Activated CD4-positive, alpha-beta memory T cell treated with anti-CD3 and anti-CD28 coated beads, Interleukin-2, amount 10 ng/mL, durations not matched to agents 7 days and 5 days (primary cell): ENCODE measurements around the gene TNPO3. TPM values are rescaled to one million over a fixed set of nuclear protein-coding genes. Genes with fewer than 3 reads are reported as not detected.
"Not testable (repeated sequence)": the region's sequence is repeated elsewhere in the genome, so short reads cannot be mapped to it uniquely, and the experiment has no call there.

Source experiments
- CTCF ChIA-PET: fragments of 350-600 bp; sonication (Branson Sonifier 250); formaldehyde crosslinking; loops from one replicate; lab custom pipeline; 2021; ENCODE audit warnings: antibody characterized with exemption, inconsistent platforms; lab: Charles Lee
- POLR2A ChIA-PET: fragments of 350-600 bp; sonication (Branson Sonifier 250); formaldehyde crosslinking; loops from one replicate; lab custom pipeline; 2021; ENCODE audit warnings: antibody characterized with exemption; lab: Charles Lee
- DNase-seq: peaks from one replicate; pipeline ENCODE4 v3.0.0-alpha.2; 2020
- H3K27ac Mint-ChIP-seq: one replicate; pipeline ENCODE4 v1.8.0; 2021; ENCODE audit warnings: mild to moderate bottlenecking, mixed read lengths
- H3K27me3 Mint-ChIP-seq: one replicate; pipeline ENCODE4 v1.8.0; 2021; ENCODE audit warnings: mixed read lengths
- H3K36me3 Mint-ChIP-seq: one replicate; pipeline ENCODE4 v1.8.0; 2021; ENCODE audit warnings: low read depth, mixed read lengths
- H3K4me1 Mint-ChIP-seq: one replicate; pipeline ENCODE4 v1.8.0; 2021; ENCODE audit warnings: mixed read lengths
- H3K4me3 Mint-ChIP-seq: one replicate; pipeline ENCODE4 v1.8.0; 2021; ENCODE audit warnings: mild to moderate bottlenecking, mixed read lengths
- H3K9me3 Mint-ChIP-seq: one replicate; pipeline ENCODE4 v1.8.0; 2021; ENCODE audit warnings: mixed read lengths
- total RNA-seq, 2 experiments: library from RNA; stranded (reverse); gene quantifications; one replicate each; pipeline ENCODE4 v1.2.3, GENCODE V29; 2021

The TNPO3 gene
- total RNA-seq, 2 experiments from 2014 or later, result 42.7 to 44.4 TPM

- Mint-ChIP-seq H3K9me3 (no peaks in the 10 kb centered on the region), H3K4me1 (peaks cover 28% of the 10 kb centered on the region), H3K27me3 (no peaks in the 10 kb centered on the region), H3K36me3 (peaks cover 69% of the 10 kb centered on the region), H3K4me3 (no peak overlapping the region), H3K27ac (no peak overlapping the region)
- no peak for DNase-seq
- ChIA-PET CTCF (interaction anchor here (1.0 to 1.7 kb wide), 2 partner anchors 17 to 81 kb away, joined by 4 to 5 read pairs; no protein-coding TSS in a partner anchor), POLR2A (interaction anchor here (1.4 to 1.5 kb wide), 2 partner anchors 16 to 45 kb away, joined by 3 to 6 read pairs; partner anchors contain the start of gene TNPO3)
Measured at GRCh38 chr7:129010075-129010474, 44.8 kb downstream of the TNPO3 start.

GRCh38 chr7:129009437-129009836 lies 45.5 kb downstream of the TNPO3 start:
- H3K27ac Mint-ChIP-seq, result no peak overlapping the region
- CTCF ChIA-PET, result interaction anchor here (0.6 to 1.7 kb wide), 3 partner anchors 73 to 187 kb away, joined by 3 to 5 read pairs (median 5); no protein-coding TSS in a partner anchor

GRCh38 chr7:129008645-129009414 lies 46.1 kb downstream of the TNPO3 start:
- no peaks in the 10 kb centered on the region for H3K27me3 Mint-ChIP-seq
- H3K27ac Mint-ChIP-seq, result peak overlapping the region; percentile 4
- H3K4me1 Mint-ChIP-seq, result peaks cover 27% of the 10 kb centered on the region
- DNase-seq, result no peak
- H3K36me3 Mint-ChIP-seq, result peaks cover 66% of the 10 kb centered on the region
- H3K4me3 Mint-ChIP-seq, result no peak overlapping the region
- POLR2A ChIA-PET, result interaction anchor here (1.1 to 1.5 kb wide), 2 partner anchors 46 to 81 kb away, joined by 3 to 6 read pairs; partner anchors contain the start of gene TNPO3
- CTCF ChIA-PET, result interaction anchor here (0.6 to 1.7 kb wide), 3 partner anchors 74 to 187 kb away, joined by 3 to 5 read pairs (median 5); no protein-coding TSS in a partner anchor
- no peaks in the 10 kb centered on the region for H3K9me3 Mint-ChIP-seq

More at GRCh38 chr7:129009437-129009836, 45.5 kb downstream of the TNPO3 start:
- POLR2A ChIA-PET, result interaction anchor here (1.1 to 1.5 kb wide), 3 partner anchors 17 to 80 kb away, joined by 3 to 6 read pairs (median 3); partner anchors contain the start of gene TNPO3
- H3K4me3 Mint-ChIP-seq, result no peak overlapping the region
- H3K36me3 Mint-ChIP-seq, result peaks cover 66% of the 10 kb centered on the region
- peaks cover 28% of the 10 kb centered on the region for H3K4me1 Mint-ChIP-seq
- no peaks in the 10 kb centered on the region for H3K9me3 Mint-ChIP-seq
- H3K27me3 Mint-ChIP-seq, result no peaks in the 10 kb centered on the region
- no peak for DNase-seq

GRCh38 chr7:129007572-129007971 lies 47.3 kb downstream of the TNPO3 start:
- no peak overlapping the region for H3K27ac Mint-ChIP-seq
- peaks cover 58% of the 10 kb centered on the region for H3K36me3 Mint-ChIP-seq

GRCh38 chr7:129006636-129007414 lies 48.1 kb downstream of the TNPO3 start:
- no peak for DNase-seq
- ChIA-PET POLR2A (interaction anchor here (0.8 to 1.3 kb wide), 3 partner anchors 47 to 83 kb away, joined by 3 read pairs; partner anchors contain the start of gene TNPO3), CTCF (interaction anchor here (1.0 kb wide), 2 partner anchors 12 to 85 kb away, joined by 3 to 4 read pairs; no protein-coding TSS in a partner anchor)
- H3K36me3 Mint-ChIP-seq, result peaks cover 65% of the 10 kb centered on the region
- no peaks in the 10 kb centered on the region for H3K9me3 Mint-ChIP-seq
- peaks cover 19% of the 10 kb centered on the region for H3K4me1 Mint-ChIP-seq
- no peak overlapping the region for H3K27ac Mint-ChIP-seq
- H3K27me3 Mint-ChIP-seq, result no peaks in the 10 kb centered on the region
- H3K4me3 Mint-ChIP-seq, result no peak overlapping the region

More at GRCh38 chr7:129007572-129007971, 47.3 kb downstream of the TNPO3 start:
- no peaks in the 10 kb centered on the region for H3K9me3 Mint-ChIP-seq
- no peak overlapping the region for H3K4me3 Mint-ChIP-seq
- ChIA-PET POLR2A (interaction anchor here (0.8 kb wide), 1 partner anchor 82 kb away, joined by 3 read pairs; no protein-coding TSS in a partner anchor), CTCF (interaction anchor here (1.0 kb wide), 1 partner anchor 84 kb away, joined by 4 read pairs; no protein-coding TSS in a partner anchor)
- no peak for DNase-seq
- no peaks in the 10 kb centered on the region for H3K27me3 Mint-ChIP-seq
- H3K4me1 Mint-ChIP-seq, result peaks cover 19% of the 10 kb centered on the region

- ChIA-PET CTCF (no interaction called here), POLR2A (no interaction called here)
- Mint-ChIP-seq H3K9me3 (no peaks in the 10 kb centered on the region), H3K27me3 (no peaks in the 10 kb centered on the region), H3K4me1 (peaks cover 16% of the 10 kb centered on the region), H3K27ac (no peak overlapping the region), H3K36me3 (peaks cover 66% of the 10 kb centered on the region), H3K4me3 (no peak overlapping the region)
- no peak for DNase-seq
Measured at GRCh38 chr7:129005186-129005585, 49.7 kb downstream of the TNPO3 start.

GRCh38 chr7:128997181-128997580 lies 57.7 kb downstream of the TNPO3 start:
- Mint-ChIP-seq H3K27ac (no peak overlapping the region), H3K36me3 (peaks cover 40% of the 10 kb centered on the region), H3K4me1 (no peaks in the 10 kb centered on the region), H3K27me3 (no peaks in the 10 kb centered on the region), H3K4me3 (no peak overlapping the region), H3K9me3 (no peaks in the 10 kb centered on the region)
- ChIA-PET CTCF (no interaction called here), POLR2A (no interaction called here)
- DNase-seq, result no peak

- peaks cover 37% of the 10 kb centered on the region for H3K36me3 Mint-ChIP-seq
Measured at GRCh38 chr7:128994560-128994959, 60.4 kb downstream of the TNPO3 start.

GRCh38 chr7:128993419-128993818 lies 61.5 kb downstream of the TNPO3 start:
- H3K36me3 Mint-ChIP-seq, result peaks cover 37% of the 10 kb centered on the region

More at GRCh38 chr7:128994560-128994959, 60.4 kb downstream of the TNPO3 start:
- H3K9me3 Mint-ChIP-seq, H3K4me1 Mint-ChIP-seq, DNase-seq, H3K27me3 Mint-ChIP-seq, H3K4me3 Mint-ChIP-seq, H3K27ac Mint-ChIP-seq, POLR2A ChIA-PET: not testable (repeated sequence)
- CTCF ChIA-PET, result interaction anchor here (1.5 to 1.6 kb wide), 2 partner anchors 9 to 12 kb away, joined by 3 read pairs; no protein-coding TSS in a partner anchor

GRCh38 chr7:128989961-128990360 lies 65.0 kb downstream of the TNPO3 start:
- no peaks in the 10 kb centered on the region for H3K27me3 Mint-ChIP-seq
- no peak overlapping the region for H3K4me3 Mint-ChIP-seq

More at GRCh38 chr7:128993419-128993818, 61.5 kb downstream of the TNPO3 start:
- no peak for DNase-seq
- ChIA-PET POLR2A (no interaction called here), CTCF (no interaction called here)
- Mint-ChIP-seq H3K4me3 (no peak overlapping the region), H3K4me1 (no peaks in the 10 kb centered on the region), H3K27me3 (no peaks in the 10 kb centered on the region), H3K27ac (no peak overlapping the region), H3K9me3 (no peaks in the 10 kb centered on the region)

GRCh38 chr7:128988372-128988771 lies 66.5 kb downstream of the TNPO3 start:
- Mint-ChIP-seq H3K9me3 (no peaks in the 10 kb centered on the region), H3K27ac (no peak overlapping the region), H3K4me3 (no peak overlapping the region), H3K36me3 (peaks cover 57% of the 10 kb centered on the region), H3K27me3 (no peaks in the 10 kb centered on the region), H3K4me1 (no peaks in the 10 kb centered on the region)
- ChIA-PET POLR2A (no interaction called here), CTCF (no interaction called here)
- DNase-seq, result no peak

More at GRCh38 chr7:128989961-128990360, 65.0 kb downstream of the TNPO3 start:
- H3K27ac Mint-ChIP-seq, result no peak overlapping the region
- POLR2A ChIA-PET, result no interaction called here
- CTCF ChIA-PET, result interaction anchor here (1.3 kb wide), 1 partner anchor 42 kb away, joined by 3 read pairs; no protein-coding TSS in a partner anchor
- H3K36me3 Mint-ChIP-seq, result peaks cover 47% of the 10 kb centered on the region
- no peak for DNase-seq
- no peaks in the 10 kb centered on the region for H3K9me3 Mint-ChIP-seq
- H3K4me1 Mint-ChIP-seq, result no peaks in the 10 kb centered on the region

GRCh38 chr7:128986609-128987008 lies 68.3 kb downstream of the TNPO3 start:
- POLR2A ChIA-PET, result no interaction called here
- H3K4me3 Mint-ChIP-seq, result no peak overlapping the region

More at GRCh38 chr7:128986609-128987008, 68.3 kb downstream of the TNPO3 start:
- Mint-ChIP-seq H3K9me3 (no peaks in the 10 kb centered on the region), H3K4me1 (no peaks in the 10 kb centered on the region), H3K27ac (no peak overlapping the region), H3K27me3 (no peaks in the 10 kb centered on the region), H3K36me3 (peaks cover 63% of the 10 kb centered on the region)
- CTCF ChIA-PET, result interaction anchor here (1.3 kb wide), 1 partner anchor 8 kb away, joined by 3 read pairs; no protein-coding TSS in a partner anchor
- no peak for DNase-seq
